ENCODE results near the gene PLCD3.

Gene PLCD3

DNA sequence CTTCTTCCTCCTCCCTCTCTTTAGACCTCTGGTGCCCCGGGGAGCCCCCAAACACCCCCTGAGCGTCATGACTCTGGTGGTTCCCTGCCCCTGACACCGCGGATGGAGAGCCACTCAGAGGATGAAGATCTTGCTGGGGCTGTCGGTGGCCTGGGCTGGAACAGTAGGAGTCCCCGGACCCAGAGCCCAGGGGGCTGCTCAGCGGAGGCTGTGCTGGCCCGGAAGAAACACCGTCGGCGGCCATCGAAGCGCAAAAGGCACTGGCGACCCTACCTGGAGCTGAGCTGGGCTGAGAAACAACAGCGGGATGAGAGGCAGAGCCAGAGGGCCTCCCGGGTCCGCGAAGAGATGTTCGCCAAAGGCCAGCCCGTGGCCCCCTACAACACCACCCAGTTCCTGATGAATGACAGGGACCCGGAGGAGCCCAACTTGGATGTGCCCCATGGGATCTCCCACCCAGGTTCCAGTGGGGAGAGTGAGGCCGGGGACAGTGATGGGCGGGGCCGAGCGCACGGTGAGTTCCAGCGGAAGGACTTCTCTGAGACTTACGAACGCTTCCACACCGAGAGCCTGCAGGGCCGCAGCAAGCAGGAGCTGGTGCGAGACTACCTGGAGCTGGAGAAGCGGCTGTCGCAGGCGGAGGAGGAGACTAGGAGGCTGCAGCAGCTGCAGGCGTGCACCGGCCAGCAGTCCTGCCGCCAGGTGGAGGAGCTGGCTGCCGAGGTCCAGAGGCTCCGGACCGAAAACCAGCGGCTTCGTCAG, 36.9 kb upstream of the PLCD3 start:
- H2BK120ac ChIP-seq (ENCODE audit: insufficient read depth, low read length, poor library complexity) = no peak overlapping the region
- no peak overlapping the region for H3K4me3 ChIP-seq (ENCODE audit: low read depth, low read length)
- H2AK5ac ChIP-seq (ENCODE audit: low read length) = no peak overlapping the region
- no peak overlapping the region for H3K18ac ChIP-seq (ENCODE audit: low read length)
- H2BK5ac ChIP-seq (ENCODE audit: low read depth, low read length, poor library complexity) = no peak overlapping the region
- H3K27me3 ChIP-seq (ENCODE audit: insufficient read depth, low read length) = no peaks in the 10 kb centered on the region
- no peak overlapping the region for H3K23ac ChIP-seq (ENCODE audit: low read length)
- no peak overlapping the region for H4K91ac ChIP-seq (ENCODE audit: low read depth, low read length)
- no peaks in the 10 kb centered on the region for H3K79me2 ChIP-seq (ENCODE audit: control insufficient read depth, insufficient read depth, low read length, poor library complexity)
- no peak overlapping the region for H3K4ac ChIP-seq (ENCODE audit: low read depth, low read length)
- H2BK12ac ChIP-seq (ENCODE audit: low read length) = no peak overlapping the region
- no peak overlapping the region for H2AFZ ChIP-seq (ENCODE audit: insufficient read depth, low read length, poor library complexity)
- no peak overlapping the region for H3K27ac ChIP-seq (ENCODE audit: low read depth, low read length)
- H3K9ac ChIP-seq (ENCODE audit: low read length) = no peak overlapping the region
- no peaks in the 10 kb centered on the region for H3K9me3 ChIP-seq (ENCODE audit: insufficient read depth, low read depth, low read length)
- H4K12ac ChIP-seq (ENCODE audit: low read depth, low read length) = no peak overlapping the region
- no peak overlapping the region for H3K14ac ChIP-seq (ENCODE audit: low read length)
- no peak overlapping the region for H4K8ac ChIP-seq (ENCODE audit: low read depth, low read length)
- WGBS (ENCODE audit: extremely low coverage, insufficient coverage, insufficient read length) = no CpG with 5 or more reads among the region's 43 CpGs
- peaks cover 17% of the 10 kb centered on the region for H3K79me1 ChIP-seq (ENCODE audit: low read length)
- no peak overlapping the region for H3K4me2 ChIP-seq (ENCODE audit: low read length)
- peaks cover 25% of the 10 kb centered on the region in 2 experiments for H3K4me1 ChIP-seq (ENCODE audit: control insufficient read depth in 1 of 2, insufficient read depth in 2 of 2, low read length in 2 of 2)
- no peaks in the 10 kb centered on the region for H3K36me3 ChIP-seq (ENCODE audit: control insufficient read depth in 1 of 2, insufficient read depth in 2 of 2, low read length in 2 of 2)
- DNase-seq = peak; percentile 85 to 89

DNA sequence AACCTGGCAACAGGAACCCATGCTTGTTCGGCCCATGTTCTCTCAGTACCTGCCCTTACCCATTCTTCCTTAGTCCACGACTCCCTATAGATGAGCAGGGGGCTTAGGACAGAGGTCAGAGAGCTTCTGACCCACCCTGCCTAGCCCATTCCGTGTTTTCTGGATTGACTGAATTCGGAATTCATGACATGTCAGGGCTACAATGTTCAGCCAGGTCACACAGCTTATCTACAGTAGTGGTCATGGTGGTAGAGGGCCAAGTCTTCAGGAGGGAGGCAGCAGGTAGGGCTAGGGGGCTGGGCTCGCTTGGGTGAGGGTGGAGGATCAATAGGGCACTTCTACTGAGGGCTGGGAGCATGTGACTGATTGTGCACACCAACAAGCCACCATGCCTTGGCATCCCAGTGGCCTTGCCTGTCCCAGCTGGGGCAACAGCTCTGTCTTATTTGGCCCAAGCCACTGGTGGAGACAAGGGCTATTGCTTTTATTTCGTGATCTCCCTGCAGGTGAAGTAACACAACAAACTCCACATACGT, 32.5 kb upstream of the PLCD3 start:
- no CpG with 5 or more reads among the region's 7 CpGs for WGBS (ENCODE audit: extremely low coverage, insufficient coverage, insufficient read length)
- Histone ChIP-seq H3K9ac (ENCODE audit: low read length) (no peak overlapping the region), H3K9me3 (ENCODE audit: insufficient read depth, low read depth, low read length) (no peaks in the 10 kb centered on the region), H3K27ac (ENCODE audit: low read depth, low read length) (no peak overlapping the region), H2BK12ac (ENCODE audit: low read length) (no peak overlapping the region), H3K4me3 (ENCODE audit: low read depth, low read length) (no peak overlapping the region), H2AFZ (ENCODE audit: insufficient read depth, low read length, poor library complexity) (no peak overlapping the region), H3K4ac (ENCODE audit: low read depth, low read length) (no peak overlapping the region), H3K79me1 (ENCODE audit: low read length) (peaks cover 15% of the 10 kb centered on the region), H4K12ac (ENCODE audit: low read depth, low read length) (no peak overlapping the region), H3K18ac (ENCODE audit: low read length) (no peak overlapping the region), H3K27me3 (ENCODE audit: insufficient read depth, low read length) (no peaks in the 10 kb centered on the region), H3K79me2 (ENCODE audit: control insufficient read depth, insufficient read depth, low read length, poor library complexity) (peaks cover 10% of the 10 kb centered on the region), H3K4me1 (ENCODE audit: control insufficient read depth in 1 of 2, insufficient read depth in 2 of 2, low read length in 2 of 2) (peaks cover 6% of the 10 kb centered on the region in 2 experiments), H2BK120ac (ENCODE audit: insufficient read depth, low read length, poor library complexity) (no peak overlapping the region), H3K23ac (ENCODE audit: low read length) (no peak overlapping the region), H3K14ac (ENCODE audit: low read length) (no peak overlapping the region), H4K8ac (ENCODE audit: low read depth, low read length) (no peak overlapping the region), H3K36me3 (ENCODE audit: control insufficient read depth in 1 of 2, insufficient read depth in 2 of 2, low read length in 2 of 2) (no peaks in the 10 kb centered on the region), H2BK5ac (ENCODE audit: low read depth, low read length, poor library complexity) (no peak overlapping the region), H4K91ac (ENCODE audit: low read depth, low read length) (peak overlapping the region; percentile 25), H2AK5ac (ENCODE audit: low read length) (no peak overlapping the region), H3K4me2 (ENCODE audit: low read length) (no peak overlapping the region)
- peak in 1 of 2 donors; percentile 63 for DNase-seq

DNA sequence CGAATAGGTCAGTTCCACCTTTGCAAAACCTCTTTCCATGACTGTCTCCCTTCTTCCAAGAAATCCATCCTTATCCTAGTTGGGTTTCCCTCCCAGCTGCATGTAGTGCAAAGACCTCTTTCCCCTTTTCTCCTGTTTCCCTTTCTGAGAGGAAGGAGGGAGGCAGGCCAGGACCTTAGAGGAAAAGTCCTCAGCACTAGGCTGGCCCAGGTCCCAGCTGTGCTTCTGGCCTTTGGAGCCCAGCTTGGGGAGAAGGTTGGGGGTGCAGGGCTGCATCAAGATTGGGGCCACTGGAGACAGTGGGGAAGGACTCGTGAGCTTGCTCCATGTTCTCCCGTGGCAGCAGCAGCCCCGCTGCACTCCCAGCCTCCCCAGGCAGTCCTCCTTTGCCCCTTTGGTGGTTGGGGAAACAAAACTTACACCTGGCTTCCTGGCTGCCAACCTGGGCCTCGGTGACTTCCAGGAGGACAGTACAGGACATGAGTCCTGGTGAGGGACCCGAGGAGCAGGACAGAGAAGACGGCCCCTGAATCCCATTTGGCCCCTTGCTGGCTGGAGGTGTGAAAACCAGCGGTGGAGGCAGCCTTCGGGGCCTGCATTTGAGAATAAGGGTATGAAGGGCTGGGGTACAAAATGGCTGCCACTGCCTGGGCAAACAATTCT, 29.8 kb upstream of the PLCD3 start:
- H3K14ac ChIP-seq (ENCODE audit: low read length) = peak overlapping the region; percentile 50
- peak overlapping the region; percentile 80 for H4K8ac ChIP-seq (ENCODE audit: low read depth, low read length)
- peak overlapping the region; percentile 28 for H2BK120ac ChIP-seq (ENCODE audit: insufficient read depth, low read length, poor library complexity)
- WGBS (ENCODE audit: extremely low coverage, insufficient coverage, insufficient read length) = no CpG with 5 or more reads among the region's 9 CpGs
- peak overlapping the region; percentile 24 for H2AFZ ChIP-seq (ENCODE audit: insufficient read depth, low read length, poor library complexity)
- H2AK5ac ChIP-seq (ENCODE audit: low read length) = peak overlapping the region; percentile 60
- peak overlapping the region; percentile 54 for H3K4me2 ChIP-seq (ENCODE audit: low read length)
- peaks cover 17% of the 10 kb centered on the region for H3K79me1 ChIP-seq (ENCODE audit: low read length)
- peak overlapping the region; percentile 0 for H2BK5ac ChIP-seq (ENCODE audit: low read depth, low read length, poor library complexity)
- H3K36me3 ChIP-seq (ENCODE audit: control insufficient read depth in 1 of 2, insufficient read depth in 2 of 2, low read length in 2 of 2) = no peaks in the 10 kb centered on the region
- H4K12ac ChIP-seq (ENCODE audit: low read depth, low read length) = peak overlapping the region; percentile 31
- H3K9ac ChIP-seq (ENCODE audit: low read length) = peak overlapping the region; percentile 9
- no peak overlapping the region for H2BK12ac ChIP-seq (ENCODE audit: low read length)
- H3K23ac ChIP-seq (ENCODE audit: low read length) = no peak overlapping the region
- H3K4me3 ChIP-seq (ENCODE audit: low read depth, low read length) = peak overlapping the region; percentile 29
- DNase-seq = no peak
- no peaks in the 10 kb centered on the region for H3K9me3 ChIP-seq (ENCODE audit: insufficient read depth, low read depth, low read length)
- peak overlapping the region; percentile 10 for H3K18ac ChIP-seq (ENCODE audit: low read length)
- H3K27ac ChIP-seq (ENCODE audit: low read depth, low read length) = no peak overlapping the region
- H3K4ac ChIP-seq (ENCODE audit: low read depth, low read length) = peak overlapping the region; percentile 11
- peaks cover 10% of the 10 kb centered on the region for H3K79me2 ChIP-seq (ENCODE audit: control insufficient read depth, insufficient read depth, low read length, poor library complexity)
- H3K4me1 ChIP-seq (ENCODE audit: control insufficient read depth in 1 of 2, insufficient read depth in 2 of 2, low read length in 2 of 2) = peaks cover 8 to 14% of the 10 kb centered on the region in 2 experiments
- no peaks in the 10 kb centered on the region for H3K27me3 ChIP-seq (ENCODE audit: insufficient read depth, low read length)
- H4K91ac ChIP-seq (ENCODE audit: low read depth, low read length) = peak overlapping the region; percentile 64

DNA sequence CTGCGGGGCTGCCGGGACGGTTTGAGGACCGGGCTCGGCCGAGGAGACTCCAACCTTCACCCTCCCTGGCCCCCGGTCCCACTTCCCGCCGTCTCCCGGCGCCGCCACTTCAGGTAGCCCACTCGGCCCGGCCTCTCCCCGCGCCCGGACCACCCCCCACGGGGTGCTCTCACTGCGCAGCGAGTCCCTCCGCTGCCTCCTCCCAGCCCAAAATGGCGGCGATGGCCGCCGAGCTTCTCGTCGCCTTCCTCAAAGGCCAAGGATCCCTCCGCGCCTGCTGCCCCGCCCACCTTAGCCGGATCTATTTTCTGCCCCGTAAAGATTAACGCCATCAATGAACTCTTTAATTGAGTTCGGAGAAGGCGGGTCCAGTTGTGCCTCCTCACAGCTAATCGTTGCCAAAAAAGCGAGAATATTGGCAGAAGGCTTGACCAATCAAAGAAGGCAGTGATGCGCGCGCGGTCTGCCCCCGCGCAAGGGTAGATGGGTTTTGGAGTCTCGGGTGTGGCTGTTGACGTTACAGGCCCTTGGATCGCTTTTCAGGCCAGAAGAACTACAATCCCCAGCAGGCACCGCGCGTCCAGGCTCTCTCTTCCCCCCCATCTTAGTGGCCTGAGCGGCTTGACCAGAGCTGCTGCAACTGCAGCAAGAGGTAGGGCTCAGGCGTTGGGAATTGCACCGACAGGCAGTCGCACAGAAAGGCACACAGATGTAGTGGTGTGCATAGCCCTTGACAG, 29.1 kb upstream of the PLCD3 start, which contains the start of gene HEXIM2:
TSS of gene HEXIM2 (plus strand) at position 588 of the 737 bp plus-strand sequence. CDS start 919 bp downstream, outside the sequence.
- Histone ChIP-seq H3K36me3 (ENCODE audit: control insufficient read depth in 1 of 2, insufficient read depth in 2 of 2, low read length in 2 of 2) (no peaks in the 10 kb centered on the region), H3K79me2 (ENCODE audit: control insufficient read depth, insufficient read depth, low read length, poor library complexity) (peaks cover 10% of the 10 kb centered on the region), H2BK120ac (ENCODE audit: insufficient read depth, low read length, poor library complexity) (peak within 1 kb of the TSS; percentile 99), H2BK12ac (ENCODE audit: low read length) (no peak within 1 kb of the TSS), H2AK5ac (ENCODE audit: low read length) (peak within 1 kb of the TSS; percentile 99), H3K4me1 (ENCODE audit: control insufficient read depth in 1 of 2, insufficient read depth in 2 of 2, low read length in 2 of 2) (peaks cover 8 to 14% of the 10 kb centered on the region in 2 experiments), H3K9me3 (ENCODE audit: insufficient read depth, low read depth, low read length) (no peaks in the 10 kb centered on the region), H3K4me3 (ENCODE audit: low read depth, low read length) (peak within 1 kb of the TSS; percentile 94), H4K91ac (ENCODE audit: low read depth, low read length) (peak within 1 kb of the TSS; percentile 100), H2AFZ (ENCODE audit: insufficient read depth, low read length, poor library complexity) (peak within 1 kb of the TSS; percentile 78), H3K27me3 (ENCODE audit: insufficient read depth, low read length) (no peaks in the 10 kb centered on the region), H3K18ac (ENCODE audit: low read length) (peak within 1 kb of the TSS; percentile 98), H3K23ac (ENCODE audit: low read length) (no peak within 1 kb of the TSS), H4K8ac (ENCODE audit: low read depth, low read length) (peak within 1 kb of the TSS; percentile 100), H3K14ac (ENCODE audit: low read length) (peak within 1 kb of the TSS; percentile 99), H3K27ac (ENCODE audit: low read depth, low read length) (peak within 1 kb of the TSS; percentile 99), H2BK5ac (ENCODE audit: low read depth, low read length, poor library complexity) (peak within 1 kb of the TSS; percentile 100), H3K79me1 (ENCODE audit: low read length) (peaks cover 17% of the 10 kb centered on the region), H3K9ac (ENCODE audit: low read length) (peak within 1 kb of the TSS; percentile 94), H4K12ac (ENCODE audit: low read depth, low read length) (peak within 1 kb of the TSS; percentile 99), H3K4me2 (ENCODE audit: low read length) (peak within 1 kb of the TSS; percentile 93), H3K4ac (ENCODE audit: low read depth, low read length) (peak within 1 kb of the TSS; percentile 98)
- DNase-seq = peak; percentile 100
- no CpG with 5 or more reads among the region's 53 CpGs for WGBS (ENCODE audit: extremely low coverage, insufficient coverage, insufficient read length)

All from trophoblast cell (in vitro differentiated cells and primary cell).